Naive thymus-derived CD4-positive, alpha-beta T cell (primary cell): Measurements from ENCODE around the gene HHIPL1. TPM values are rescaled to one million over a fixed set of nuclear protein-coding genes. Genes with fewer than 3 reads are reported as not detected.

Experiments
- ATAC-seq: fragments of 150-1000 bp; cut with Tn5 transposase; 2 replicates; pipeline ENCODE4 v1.10.0; 2021; ENCODE audit warnings: mild to moderate bottlenecking, moderate library complexity
- CTCF ChIA-PET: fragments of 350-600 bp; sonication (Branson Sonifier 250); formaldehyde crosslinking; loops from one replicate; lab custom pipeline; 2021; ENCODE audit warnings: antibody characterized with exemption; lab: Charles Lee
- POLR2A ChIA-PET: fragments of 350-600 bp; sonication (Branson Sonifier 250); formaldehyde crosslinking; loops from one replicate; lab custom pipeline; 2021; ENCODE audit warnings: antibody characterized with exemption, inconsistent platforms; lab: Charles Lee
- DNase-seq, 9 donors: peaks; one replicate each; pipeline versions ENCODE4 v3.0.0 to v3.0.0-alpha.2; 2020 to 2022; ENCODE audit warnings: mixed read lengths in 1 of 9
- H3K27ac ChIP-seq: one replicate; pipeline ENCODE4 v1.7.0; 2013; ENCODE audit warnings: mild to moderate bottlenecking, low read depth, low read length, moderate library complexity
- H3K27me3 ChIP-seq, 2 donors: one replicate each; pipeline ENCODE4 v1.7.0; 2013; ENCODE audit warnings: low read length in 2 of 2, mild to moderate bottlenecking in 2 of 2, moderate library complexity in 2 of 2; ENCODE audit not compliant: control insufficient read depth in 2 of 2, insufficient read depth in 2 of 2
- H3K36me3 ChIP-seq, 3 experiments: 1 replicate in 2 of 3; 2 replicates in 1 of 3; pipeline ENCODE4 v1.7.0; 2013; ENCODE audit warnings: low read length in 3 of 3, mild to moderate bottlenecking in 3 of 3, moderate library complexity in 1 of 3; ENCODE audit not compliant: insufficient read depth in 3 of 3, control insufficient read depth in 2 of 3
- H3K4me1 ChIP-seq, 2 donors: one replicate each; pipeline ENCODE4 v1.7.0; 2013; ENCODE audit warnings: low read length in 2 of 2, mild to moderate bottlenecking in 2 of 2, moderate library complexity in 1 of 2; ENCODE audit not compliant: control insufficient read depth in 2 of 2, insufficient read depth in 2 of 2
- H3K4me3 ChIP-seq: 2 replicates; pipeline ENCODE4 v1.7.0; 2013; ENCODE audit warnings: mild to moderate bottlenecking, low read length
- H3K9me3 ChIP-seq, 3 experiments: 1 replicate in 2 of 3; 2 replicates in 1 of 3; pipeline ENCODE4 v1.7.0; 2013; ENCODE audit warnings: low read length in 3 of 3; ENCODE audit not compliant: control insufficient read depth in 2 of 3
- H3K27ac Mint-ChIP-seq, 9 donors: one replicate each; pipeline ENCODE4 v1.8.0; 2020 to 2022; ENCODE audit warnings: mixed read lengths in 9 of 9, mild to moderate bottlenecking in 8 of 9, moderate library complexity in 5 of 9, inconsistent platforms in 2 of 9
- H3K27me3 Mint-ChIP-seq, 5 donors: one replicate each; pipeline ENCODE4 v1.8.0; 2021 to 2022; ENCODE audit warnings: mixed read lengths in 5 of 5, mild to moderate bottlenecking in 1 of 5
- H3K36me3 Mint-ChIP-seq, 5 donors: one replicate each; pipeline ENCODE4 v1.8.0; 2020 to 2022; ENCODE audit warnings: mixed read lengths in 5 of 5, mild to moderate bottlenecking in 3 of 5, inconsistent platforms in 1 of 5
- H3K4me1 Mint-ChIP-seq, 7 donors: one replicate each; pipeline ENCODE4 v1.8.0; 2020 to 2022; ENCODE audit warnings: mixed read lengths in 7 of 7, mild to moderate bottlenecking in 3 of 7, inconsistent platforms in 1 of 7
- H3K4me3 Mint-ChIP-seq, 10 donors: one replicate each; pipeline ENCODE4 v1.8.0; 2020 to 2022; ENCODE audit warnings: mild to moderate bottlenecking in 10 of 10, mixed read lengths in 10 of 10, moderate library complexity in 6 of 10, inconsistent platforms in 2 of 10
- H3K9me3 Mint-ChIP-seq, 11 donors: one replicate each; pipeline ENCODE4 v1.8.0; 2020 to 2022; ENCODE audit warnings: mixed read lengths in 11 of 11, mild to moderate bottlenecking in 4 of 11, inconsistent platforms in 1 of 11, moderate library complexity in 1 of 11
- intact Hi-C, 2 donors: fragments of 100-400 bp; cut with micrococcal nuclease; formaldehyde crosslinking; loops; one replicate each; pipeline ENCODE4 v1.15.1; 2023
- polyA plus RNA-seq, 2 donors: library from polyadenylated mRNA; unstranded; fragments of 300-500 nt; fragmentation: Illumina TruSeq; gene quantifications; one replicate each; pipeline ENCODE4 v1.2.3, GENCODE V29; 2021
- total RNA-seq, 6 experiments: library from RNA in 5 of 6; stranded (reverse) in 5 of 6; gene quantifications; 1 replicate in 5 of 6; 2 replicates in 1 of 6; pipeline ENCODE4 v1.2.3 and lab custom pipeline; 2021 to 2026

The HHIPL1 gene
- total RNA-seq (under 1 TPM in 2 of 5 experiments, not detected in 3; 0.40 to 0.41 TPM), polyA plus RNA-seq (not detected), total RNA-seq (lab: John Stamatoyannopoulos, UW) (not detected)

DNA sequence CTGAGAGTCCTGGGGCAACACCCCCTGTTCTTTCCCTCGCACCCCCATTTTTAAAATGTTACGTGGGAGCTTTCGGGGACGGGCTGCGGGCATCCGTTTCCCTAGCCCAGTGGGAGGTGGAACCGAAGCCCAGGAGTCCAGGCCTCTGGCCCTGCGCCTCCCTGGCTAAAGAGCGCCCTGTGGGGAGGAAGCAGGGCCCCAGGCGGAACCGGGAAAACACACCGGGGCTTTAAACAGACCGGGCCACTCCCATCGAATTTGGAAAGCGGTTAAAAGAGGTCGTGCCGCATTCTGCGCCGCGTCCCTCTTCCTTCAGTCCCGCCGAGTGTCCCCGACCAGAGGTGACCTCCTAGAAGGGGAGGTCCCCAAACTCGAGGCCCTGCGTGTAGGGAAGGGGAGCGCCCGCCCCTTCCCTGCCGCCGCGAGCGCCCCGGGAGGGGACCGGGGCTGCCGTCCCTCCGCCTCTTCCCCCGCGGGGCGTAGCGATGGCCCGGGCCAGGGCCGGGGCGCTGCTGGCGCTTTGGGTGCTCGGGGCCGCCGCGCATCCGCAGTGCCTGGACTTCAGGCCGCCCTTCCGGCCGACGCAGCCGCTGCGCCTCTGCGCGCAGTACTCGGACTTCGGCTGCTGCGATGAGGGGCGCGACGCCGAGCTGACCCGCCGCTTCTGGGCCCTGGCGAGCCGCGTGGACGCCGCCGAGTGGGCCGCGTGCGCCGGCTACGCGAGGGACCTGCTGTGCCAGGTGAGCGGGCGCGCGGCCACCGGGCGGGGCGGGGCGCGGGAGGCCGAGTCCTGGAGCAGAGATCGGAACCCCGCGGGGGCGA lies at the start of gene HHIPL1:
HHIPL1 (plus strand) TSS at position 407 of the 822 bp plus-strand sequence; CDS start at position 486, 79 bp downstream.
- peaks cover 13 to 48% (median 27%) of the 10 kb centered on the region in 5 donors for H3K27me3 Mint-ChIP-seq

DNA sequence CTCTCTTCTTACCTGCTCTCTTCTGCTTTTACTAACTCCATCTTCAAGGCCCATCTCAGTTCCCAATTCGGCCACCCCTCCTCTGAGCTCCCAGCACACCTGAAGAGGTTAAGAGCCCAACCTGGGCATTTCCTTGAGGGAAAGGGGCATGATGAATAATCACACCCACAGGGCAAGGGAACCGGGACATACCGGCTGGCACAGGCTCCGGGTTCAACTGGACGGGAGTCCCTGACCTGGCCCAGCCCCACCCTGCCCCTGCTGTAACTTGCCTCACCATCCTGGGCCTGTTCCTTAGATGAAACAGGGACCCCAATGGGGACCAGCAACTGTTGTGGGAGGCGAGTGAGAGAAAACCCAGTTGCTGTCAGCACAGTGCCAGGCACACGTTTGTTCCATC lies 49.4 kb upstream of the HHIPL1 start:
- no peak for ATAC-seq
- H3K4me3 ChIP-seq = peak overlapping the region; percentile 46
- CTCF ChIA-PET = no interaction called here

More for the DNA sequence above, at the start of gene HHIPL1:
- Histone ChIP-seq H3K4me1 (peaks cover 0 to 5% of the 10 kb centered on the region in 2 donors), H3K4me3 (no peak within 1 kb of the TSS), H3K27me3 (peaks cover 0 to 3% of the 10 kb centered on the region in 2 donors), H3K9me3 (no peaks in the 10 kb centered on the region), H3K36me3 (no peaks in the 10 kb centered on the region), H3K27ac (no peak within 1 kb of the TSS)
- ChIA-PET POLR2A (no interaction called here), CTCF (interaction anchor here (1.0 kb wide), 1 partner anchor 51 kb away, joined by 4 read pairs; no protein-coding TSS in a partner anchor)
- H3K36me3 Mint-ChIP-seq = no peaks in the 10 kb centered on the region
- H3K27ac Mint-ChIP-seq = no peak within 1 kb of the TSS
- DNase-seq (no peak), ATAC-seq (no peak)
- H3K9me3 Mint-ChIP-seq = no peaks in the 10 kb centered on the region
- peaks cover 0 to 7% (median 3%) of the 10 kb centered on the region in 7 donors for H3K4me1 Mint-ChIP-seq
- H3K4me3 Mint-ChIP-seq = peak within 1 kb of the TSS in 6 of 10 donors; percentile 16 to 74 (median 36)
- intact Hi-C loops = no loop called here

DNA sequence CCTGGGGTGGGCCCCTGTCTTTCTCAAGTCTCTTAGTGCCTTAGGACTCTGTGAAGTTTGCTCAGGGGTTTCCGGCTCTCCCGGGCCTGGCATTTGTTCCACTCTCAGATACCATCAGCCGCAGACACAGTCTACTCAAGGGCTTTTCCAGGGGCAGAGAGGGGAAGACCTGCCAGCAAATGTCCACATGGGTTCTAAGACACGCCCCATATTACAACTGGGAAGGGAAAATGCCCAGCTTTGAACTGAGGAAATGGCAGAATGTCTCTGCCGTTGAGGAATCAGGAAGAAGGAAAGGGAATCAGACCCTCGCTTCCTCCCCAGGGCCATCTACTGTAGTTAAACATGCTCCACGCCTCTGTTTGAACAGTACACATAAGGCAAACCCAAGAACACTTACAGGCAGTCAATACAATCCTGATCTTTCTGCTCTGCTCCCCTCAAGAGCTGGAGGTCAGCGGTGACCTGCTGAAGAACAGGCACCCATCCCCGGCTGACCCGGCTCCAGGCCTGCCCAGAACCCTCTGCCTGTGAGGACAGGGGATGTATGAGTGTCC lies 48.8 kb upstream of the HHIPL1 start:
- Histone ChIP-seq H3K9me3 (no peaks in the 10 kb centered on the region), H3K4me1 (peaks cover 7 to 13% of the 10 kb centered on the region in 2 donors), H3K4me3 (no peak overlapping the region), H3K27me3 (no peaks in the 10 kb centered on the region), H3K27ac (no peak overlapping the region), H3K36me3 (no peaks in the 10 kb centered on the region)
- no peak for DNase-seq
- no peak for ATAC-seq
- peak overlapping the region in 4 of 9 donors; percentile 38 to 70 (median 52) for H3K27ac Mint-ChIP-seq
- ChIA-PET CTCF (no interaction called here), POLR2A (interaction anchor here (1.6 kb wide), 1 partner anchor 8 kb away, joined by 11 read pairs; the partner anchor contains the start of gene CCDC85C)
- no peaks in the 10 kb centered on the region for H3K9me3 Mint-ChIP-seq
- intact Hi-C loops = no loop called here
- peaks cover 16 to 35% (median 26%) of the 10 kb centered on the region in 7 donors for H3K4me1 Mint-ChIP-seq
- H3K27me3 Mint-ChIP-seq = no peaks in the 10 kb centered on the region
- H3K4me3 Mint-ChIP-seq = no peak overlapping the region
- peaks cover 0 to 2% (median 0%) of the 10 kb centered on the region in 5 donors for H3K36me3 Mint-ChIP-seq

More for the DNA sequence above, 49.4 kb upstream of the HHIPL1 start:
- Histone ChIP-seq H3K36me3 (no peaks in the 10 kb centered on the region), H3K27me3 (no peaks in the 10 kb centered on the region), H3K9me3 (no peaks in the 10 kb centered on the region), H3K4me1 (peaks cover 7 to 13% of the 10 kb centered on the region in 2 donors), H3K27ac (no peak overlapping the region)
- peaks cover 16 to 29% (median 21%) of the 10 kb centered on the region in 7 donors for H3K4me1 Mint-ChIP-seq
- POLR2A ChIA-PET = interaction anchor here (1.6 kb wide), 1 partner anchor 8 kb away, joined by 11 read pairs; the partner anchor contains the start of gene CCDC85C
- H3K27me3 Mint-ChIP-seq = no peaks in the 10 kb centered on the region
- peak overlapping the region in 6 of 9 donors; percentile 25 to 82 (median 56) for H3K27ac Mint-ChIP-seq
- H3K4me3 Mint-ChIP-seq = peak overlapping the region in 6 of 10 donors; percentile 16 to 76 (median 58)
- H3K36me3 Mint-ChIP-seq = peaks cover 0 to 2% (median 0%) of the 10 kb centered on the region in 5 donors
- H3K9me3 Mint-ChIP-seq = no peaks in the 10 kb centered on the region
- intact Hi-C loops = no loop called here
- DNase-seq = no peak

DNA sequence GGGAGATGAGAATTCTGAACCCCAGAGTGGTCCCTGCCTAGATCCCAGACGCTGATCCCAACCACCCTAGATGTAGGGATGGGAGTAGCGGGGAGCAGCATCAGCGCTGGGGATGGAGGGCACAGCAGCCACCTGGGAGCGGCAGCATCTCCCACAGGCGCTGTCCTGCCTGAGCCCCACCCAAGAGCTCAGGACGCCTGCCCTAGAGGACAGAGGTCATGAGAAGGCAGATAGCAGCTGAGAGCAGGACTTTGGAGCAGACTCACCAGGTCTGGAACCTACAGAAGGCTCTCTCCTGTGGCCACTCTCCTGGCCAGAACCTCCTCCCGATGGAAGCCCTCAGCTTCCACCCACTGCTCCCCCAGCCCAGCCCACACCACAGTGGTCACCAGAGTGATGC lies 48.2 kb upstream of the HHIPL1 start:
- peak overlapping the region in 1 of 9 donors; percentile 45 for H3K27ac Mint-ChIP-seq

GRCh38 chr14:99597911-99598600 lies 46.9 kb upstream of the HHIPL1 start:
- no peak for DNase-seq
- peaks cover 0 to 2% (median 0%) of the 10 kb centered on the region in 5 donors for H3K36me3 Mint-ChIP-seq
- peak overlapping the region in 1 of 9 donors; percentile 35 for H3K27ac Mint-ChIP-seq
- H3K36me3 ChIP-seq = no peaks in the 10 kb centered on the region
- no peak overlapping the region for H3K4me3 Mint-ChIP-seq
- no peak overlapping the region for H3K4me3 ChIP-seq
- H3K27ac ChIP-seq = no peak overlapping the region
- CTCF ChIA-PET = interaction anchor here (0.7 kb wide), 1 partner anchor 79 kb away, joined by 3 read pairs; no protein-coding TSS in a partner anchor
- H3K9me3 ChIP-seq = no peaks in the 10 kb centered on the region
- peaks cover 14 to 23% of the 10 kb centered on the region in 2 donors for H3K4me1 ChIP-seq
- ATAC-seq = no peak
- no peaks in the 10 kb centered on the region for H3K27me3 ChIP-seq
- POLR2A ChIA-PET = no interaction called here
- intact Hi-C loops = no loop called here
- no peaks in the 10 kb centered on the region for H3K9me3 Mint-ChIP-seq
- peaks cover 0 to 13% (median 0%) of the 10 kb centered on the region in 5 donors for H3K27me3 Mint-ChIP-seq
- peaks cover 8 to 49% (median 43%) of the 10 kb centered on the region in 7 donors for H3K4me1 Mint-ChIP-seq

More for the DNA sequence above, 48.2 kb upstream of the HHIPL1 start:
- H3K9me3 Mint-ChIP-seq = no peaks in the 10 kb centered on the region
- Histone ChIP-seq H3K36me3 (no peaks in the 10 kb centered on the region), H3K9me3 (no peaks in the 10 kb centered on the region), H3K4me1 (peaks cover 7 to 13% of the 10 kb centered on the region in 2 donors), H3K27ac (no peak overlapping the region), H3K27me3 (no peaks in the 10 kb centered on the region), H3K4me3 (no peak overlapping the region)
- peaks cover 0 to 2% (median 0%) of the 10 kb centered on the region in 5 donors for H3K36me3 Mint-ChIP-seq
- intact Hi-C loops = no loop called here
- peaks cover 16 to 41% (median 32%) of the 10 kb centered on the region in 7 donors for H3K4me1 Mint-ChIP-seq
- ChIA-PET CTCF (no interaction called here), POLR2A (no interaction called here)
- DNase-seq (no peak), ATAC-seq (no peak)
- peaks cover 0 to 2% (median 0%) of the 10 kb centered on the region in 5 donors for H3K27me3 Mint-ChIP-seq
- H3K4me3 Mint-ChIP-seq = no peak overlapping the region

- H3K36me3 Mint-ChIP-seq = peaks cover 0 to 2% (median 0%) of the 10 kb centered on the region in 5 donors
- H3K27me3 Mint-ChIP-seq = peaks cover 0 to 13% (median 0%) of the 10 kb centered on the region in 5 donors
- H3K36me3 ChIP-seq = no peaks in the 10 kb centered on the region
- H3K27me3 ChIP-seq = no peaks in the 10 kb centered on the region
- H3K27ac ChIP-seq = no peak overlapping the region
- intact Hi-C loops = no loop called here
- H3K4me3 Mint-ChIP-seq = no peak overlapping the region
- ATAC-seq (no peak), DNase-seq (no peak)
- no peaks in the 10 kb centered on the region for H3K9me3 ChIP-seq
- peaks cover 14 to 23% of the 10 kb centered on the region in 2 donors for H3K4me1 ChIP-seq
- ChIA-PET CTCF (no interaction called here), POLR2A (no interaction called here)
- H3K4me1 Mint-ChIP-seq = peaks cover 8 to 49% (median 43%) of the 10 kb centered on the region in 7 donors
- H3K4me3 ChIP-seq = no peak overlapping the region
- no peak overlapping the region for H3K27ac Mint-ChIP-seq
- no peaks in the 10 kb centered on the region for H3K9me3 Mint-ChIP-seq
Observed at GRCh38 chr14:99598774-99599173, 46.2 kb upstream of the HHIPL1 start.
